A549 (cell line): Measurements from ENCODE around the gene OR2H1. TPM values are rescaled to one million over a fixed set of nuclear protein-coding genes. Genes with fewer than 3 reads are reported as not detected.

ENCODE experiments used
- ATAC-seq, 2 experiments: fragments of 200-7000 bp in 1 of 2; fragments of >200 bp in 1 of 2; cut with Nextera tagmentation in 1 of 2; cut with Tn5 transposase in 1 of 2; 3 replicates each; pipeline versions ENCODE4 v1.8.0 to v1.9.1; 2018 to 2020; ENCODE audit warnings: mild to moderate bottlenecking in 1 of 2, moderate library complexity in 1 of 2
- CTCF ChIA-PET: fragments of 300-600 bp; sonication (Branson Sonifier 250); formaldehyde crosslinking; extraction: SDS; loops from one replicate; lab custom pipeline; 2021; ENCODE audit warnings: antibody characterized with exemption, inconsistent platforms; lab: Yijun Ruan, JAX
- POLR2A ChIA-PET: fragments of 350-600 bp; formaldehyde crosslinking; extraction: SDS; loops from one replicate; lab custom pipeline; 2021; ENCODE audit warnings: antibody characterized with exemption, inconsistent platforms; lab: Yijun Ruan, JAX
- DNase-seq, 2 experiments: peaks; one replicate each; pipeline versions ENCODE4 v3.0.0 to v3.0.0-alpha.2; 2011 to 2016; ENCODE audit warnings: low read depth in 1 of 2, low spot score in 1 of 2
- FAIRE-seq: peaks from 2 replicates; lab custom pipeline; 2011; peaks lifted over from hg19 to GRCh38; lab: Jason Lieb, UNC
- H3K27ac ChIP-seq, 2 experiments: fragments of >200 bp; sonication (Bioruptor Twin); formaldehyde crosslinking; 3 replicates each; pipeline ENCODE4 v1.5.1; 2016 to 2017
- H3K4me1 ChIP-seq: fragments of >200 bp; sonication (Bioruptor Twin); formaldehyde crosslinking; 3 replicates; pipeline ENCODE4 v1.6.1; 2016
- H3K4me2 ChIP-seq: fragments of >200 bp; sonication (Bioruptor Twin); formaldehyde crosslinking; 3 replicates; pipeline ENCODE4 v1.6.1; 2016
- H3K4me3 ChIP-seq: fragments of >200 bp; sonication (Bioruptor Twin); formaldehyde crosslinking; 3 replicates; pipeline ENCODE4 v1.5.1; 2016
- H3K9me3 ChIP-seq: fragments of >200 bp; sonication (Bioruptor Twin); formaldehyde crosslinking; 3 replicates; pipeline ENCODE4 v1.6.1; 2016
- CBX8 ChIP-seq: fragments of 200-600 bp; sonication (generic); IDR thresholded peaks from 2 replicates; pipeline ENCODE4 v1.6.1; 2016
- CEBPB ChIP-seq, 2 experiments: fragments of >200 bp in 1 of 2; sonication (Bioruptor Twin) in 1 of 2; formaldehyde crosslinking in 1 of 2; IDR thresholded peaks; 2 replicates each; pipeline ENCODE4 v1.6.1; 2012 to 2016
- CHD2 ChIP-seq: fragments of 150-350 bp; IDR thresholded peaks from 2 replicates; pipeline ENCODE4 v1.6.1; 2014; ENCODE audit warnings: low read length; ENCODE audit not compliant: partially characterized antibody
- FOSL2 ChIP-seq, 2 experiments: fragments of 450-650 bp in 1 of 2; fragments of >200 bp in 1 of 2; sonication (Bioruptor Twin) in 1 of 2; formaldehyde crosslinking; IDR thresholded peaks; 2 replicates each; pipeline versions ENCODE4 v1.5.0 to v1.6.1; 2016 to 2020; ENCODE audit warnings: mild to moderate bottlenecking in 1 of 2, moderate library complexity in 1 of 2
- JUNB ChIP-seq: fragments of >200 bp; sonication (Bioruptor Twin); formaldehyde crosslinking; IDR thresholded peaks from 2 replicates; pipeline ENCODE4 v1.6.1; 2016
- KDM1A ChIP-seq: fragments of 200-600 bp; sonication (generic); IDR thresholded peaks from 2 replicates; pipeline ENCODE4 v1.6.1; 2016; ENCODE audit warnings: low read depth, mild to moderate bottlenecking
- MYC ChIP-seq: IDR thresholded peaks from 2 replicates; pipeline ENCODE4 v1.6.1; 2012; ENCODE audit warnings: mild to moderate bottlenecking, inconsistent platforms, low read length, improper control_type of control experiment, borderline replicate concordance
- POLR2A ChIP-seq: IDR thresholded peaks from 2 replicates; pipeline ENCODE4 v1.6.1; 2012; ENCODE audit warnings: mild to moderate bottlenecking, low read length
- POLR2AphosphoS2 ChIP-seq: conservative IDR thresholded peaks from 2 replicates; pipeline ENCODE4 v1.6.1; 2012; ENCODE audit warnings: low read length, improper control_type of control experiment, inconsistent platforms
- RAD21 ChIP-seq, 2 experiments: fragments of >200 bp in 1 of 2; sonication (Bioruptor Twin) in 1 of 2; formaldehyde crosslinking in 1 of 2; IDR thresholded peaks in 1 of 2; conservative IDR thresholded peaks in 1 of 2; 2 replicates in 1 of 2; 3 replicates in 1 of 2; pipeline ENCODE4 v1.6.1; 2012 to 2018; ENCODE audit warnings: inconsistent platforms in 1 of 2
- RNF2 ChIP-seq: fragments of 200-600 bp; sonication (generic); IDR thresholded peaks from 2 replicates; pipeline ENCODE4 v1.6.1; 2016; ENCODE audit warnings: low read depth, mild to moderate bottlenecking, antibody characterized with exemption, moderate library complexity, borderline replicate concordance
- SMC3 ChIP-seq: fragments of >200 bp; sonication (Bioruptor Twin); formaldehyde crosslinking; IDR thresholded peaks from 3 replicates; pipeline ENCODE4 v1.6.1; 2018; ENCODE audit warnings: inconsistent platforms
- TFCP2L1 ChIP-seq: fragments of 250-450 bp; sonication (Bioruptor Pico); IDR thresholded peaks from 2 replicates; pipeline ENCODE4 v1.5.0; 2021; ENCODE audit warnings: mild to moderate bottlenecking
- ZC3H11A ChIP-seq: fragments of 450-650 bp; IDR thresholded peaks from 2 replicates; pipeline ENCODE4 v1.6.1; 2014; ENCODE audit warnings: antibody characterized with exemption, mild to moderate bottlenecking
- ZNF302 ChIP-seq: fragments of 250-450 bp; sonication (Bioruptor Pico); IDR thresholded peaks from 2 replicates; pipeline ENCODE4 v1.9.0; 2021; ENCODE audit warnings: inconsistent platforms, mild to moderate bottlenecking, moderate library complexity
- ZSCAN20 ChIP-seq: fragments of 250-450 bp; sonication (Bioruptor Pico); IDR thresholded peaks from 2 replicates; pipeline ENCODE4 v1.8.0; 2022; ENCODE audit warnings: mild to moderate bottlenecking, moderate library complexity
- WGBS: methylation state at CpG from one replicate; pipeline ENCODE4 v1.1.6; 2017; ENCODE audit errors: missing lambda C conversion rate; 5-methylcytosine and 5-hydroxymethylcytosine counted together
- polyA plus RNA-seq, 4 experiments: library from polyadenylated mRNA; depleted of rRNA in 3 of 4; stranded (reverse); fragments of >200 nt; fragmentation: RNase III in 1 of 4; extraction: RNeasy Plus Mini Kit Qiagen cat#74134 plus additional on column Dnase treatment in 1 of 4; gene quantifications; 2 replicates in 3 of 4; 3 replicates in 1 of 4; pipeline ENCODE4 v1.2.3, GENCODE V29; 2011 to 2017
- TF ChIP-seq, protein P1 (sequence below): fragments of 200-600 bp; sonication (generic); IDR thresholded peaks from 2 replicates; pipeline ENCODE4 v1.6.1; 2016; ENCODE audit warnings: antibody characterized with exemption, mild to moderate bottlenecking, moderate library complexity
- TF ChIP-seq, protein P2 (sequence below): fragments of >200 bp; sonication (Bioruptor Twin); formaldehyde crosslinking; IDR thresholded peaks from 3 replicates; pipeline ENCODE4 v1.6.1; 2016
- TF ChIP-seq, protein P3 (sequence below): IDR thresholded peaks from 2 replicates; pipeline ENCODE4 v1.6.1; 2012
- TF ChIP-seq, protein P4 (sequence below): fragments of >200 bp; sonication (Bioruptor Twin); formaldehyde crosslinking; IDR thresholded peaks from 2 replicates; pipeline ENCODE4 v1.6.1; 2016
- TF ChIP-seq, protein P5 (sequence below): fragments of >200 bp; sonication (Bioruptor Twin); formaldehyde crosslinking; IDR thresholded peaks from 3 replicates; pipeline ENCODE4 v1.5.1; 2016

Gene OR2H1
- polyA plus RNA-seq, 2 of the 4 experiments (the other 2 are of a cell fraction), result not detected

DNA sequence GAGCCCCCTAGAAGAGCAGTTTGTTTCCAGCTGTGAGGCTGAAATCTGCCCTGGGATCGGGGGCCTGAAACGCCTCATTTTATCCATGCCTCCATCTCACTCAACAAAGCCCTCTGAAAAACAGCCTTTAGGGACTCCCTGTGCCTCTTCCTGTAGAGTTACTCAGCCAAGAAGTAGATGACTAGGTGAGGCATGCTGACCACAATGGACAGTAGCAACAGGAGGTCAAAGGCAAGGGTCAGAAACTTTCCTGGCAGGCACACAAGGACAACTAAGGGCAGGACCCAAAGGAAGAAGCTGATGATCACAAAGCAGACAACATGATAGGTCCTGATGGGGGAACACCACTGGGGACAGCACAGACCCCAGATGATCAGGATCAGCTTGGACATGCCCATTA, 18.0 kb downstream of the OR2H1 start:
- no peak for DNase-seq
- 7% methylated on average over 2 of the region's 2 CpGs for WGBS
- POLR2A ChIA-PET, result no interaction called here
- no peaks in the 10 kb centered on the region for H3K4me1 ChIP-seq
- H3K4me3 ChIP-seq, result no peak overlapping the region
- no peak overlapping the region for H3K4me2 ChIP-seq
- ATAC-seq, result no peak
- no peak for FAIRE-seq
- H3K9me3 ChIP-seq, result no peaks in the 10 kb centered on the region
- H3K27ac ChIP-seq, result no peak overlapping the region
- no peak for TF ChIP-seq RNF2
- TF ChIP-seq FOSL2 (IDR thresholded peaks at IDR 0.05), result no peak
- no peak for TF ChIP-seq FOSL2 (CRISPR knock-in tag; IDR thresholded peaks at IDR 0.05)
- no peak for TF ChIP-seq MYC
- no peak for TF ChIP-seq CBX8
- TF ChIP-seq JUNB, result no peak
- no peak for TF ChIP-seq CHD2
- no peak for TF ChIP-seq POLR2AphosphoS2
- no peak for TF ChIP-seq KDM1A
- no peak for TF ChIP-seq ZNF302 (CRISPR knock-in tag)
- no peak for TF ChIP-seq SMC3
- no peak for TF ChIP-seq ZSCAN20 (CRISPR knock-in tag)
- TF ChIP-seq, protein P1, sequence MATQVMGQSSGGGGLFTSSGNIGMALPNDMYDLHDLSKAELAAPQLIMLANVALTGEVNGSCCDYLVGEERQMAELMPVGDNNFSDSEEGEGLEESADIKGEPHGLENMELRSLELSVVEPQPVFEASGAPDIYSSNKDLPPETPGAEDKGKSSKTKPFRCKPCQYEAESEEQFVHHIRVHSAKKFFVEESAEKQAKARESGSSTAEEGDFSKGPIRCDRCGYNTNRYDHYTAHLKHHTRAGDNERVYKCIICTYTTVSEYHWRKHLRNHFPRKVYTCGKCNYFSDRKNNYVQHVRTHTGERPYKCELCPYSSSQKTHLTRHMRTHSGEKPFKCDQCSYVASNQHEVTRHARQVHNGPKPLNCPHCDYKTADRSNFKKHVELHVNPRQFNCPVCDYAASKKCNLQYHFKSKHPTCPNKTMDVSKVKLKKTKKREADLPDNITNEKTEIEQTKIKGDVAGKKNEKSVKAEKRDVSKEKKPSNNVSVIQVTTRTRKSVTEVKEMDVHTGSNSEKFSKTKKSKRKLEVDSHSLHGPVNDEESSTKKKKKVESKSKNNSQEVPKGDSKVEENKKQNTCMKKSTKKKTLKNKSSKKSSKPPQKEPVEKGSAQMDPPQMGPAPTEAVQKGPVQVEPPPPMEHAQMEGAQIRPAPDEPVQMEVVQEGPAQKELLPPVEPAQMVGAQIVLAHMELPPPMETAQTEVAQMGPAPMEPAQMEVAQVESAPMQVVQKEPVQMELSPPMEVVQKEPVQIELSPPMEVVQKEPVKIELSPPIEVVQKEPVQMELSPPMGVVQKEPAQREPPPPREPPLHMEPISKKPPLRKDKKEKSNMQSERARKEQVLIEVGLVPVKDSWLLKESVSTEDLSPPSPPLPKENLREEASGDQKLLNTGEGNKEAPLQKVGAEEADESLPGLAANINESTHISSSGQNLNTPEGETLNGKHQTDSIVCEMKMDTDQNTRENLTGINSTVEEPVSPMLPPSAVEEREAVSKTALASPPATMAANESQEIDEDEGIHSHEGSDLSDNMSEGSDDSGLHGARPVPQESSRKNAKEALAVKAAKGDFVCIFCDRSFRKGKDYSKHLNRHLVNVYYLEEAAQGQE, result no peak
- no peak for TF ChIP-seq RAD21 (conservative IDR thresholded peaks at IDR 0.05 in 1 of 2, IDR thresholded peaks at IDR 0.05 in 1 of 2)
- TF ChIP-seq, protein P2, sequence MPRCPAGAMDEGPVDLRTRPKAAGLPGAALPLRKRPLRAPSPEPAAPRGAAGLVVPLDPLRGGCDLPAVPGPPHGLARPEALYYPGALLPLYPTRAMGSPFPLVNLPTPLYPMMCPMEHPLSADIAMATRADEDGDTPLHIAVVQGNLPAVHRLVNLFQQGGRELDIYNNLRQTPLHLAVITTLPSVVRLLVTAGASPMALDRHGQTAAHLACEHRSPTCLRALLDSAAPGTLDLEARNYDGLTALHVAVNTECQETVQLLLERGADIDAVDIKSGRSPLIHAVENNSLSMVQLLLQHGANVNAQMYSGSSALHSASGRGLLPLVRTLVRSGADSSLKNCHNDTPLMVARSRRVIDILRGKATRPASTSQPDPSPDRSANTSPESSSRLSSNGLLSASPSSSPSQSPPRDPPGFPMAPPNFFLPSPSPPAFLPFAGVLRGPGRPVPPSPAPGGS, result no peak
- no peak for TF ChIP-seq ZC3H11A
- TF ChIP-seq, protein P3, sequence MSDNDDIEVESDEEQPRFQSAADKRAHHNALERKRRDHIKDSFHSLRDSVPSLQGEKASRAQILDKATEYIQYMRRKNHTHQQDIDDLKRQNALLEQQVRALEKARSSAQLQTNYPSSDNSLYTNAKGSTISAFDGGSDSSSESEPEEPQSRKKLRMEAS, result no peak
- TF ChIP-seq, all 56 proteins: peak for 0
- CTCF ChIA-PET, result no interaction called here

DNA sequence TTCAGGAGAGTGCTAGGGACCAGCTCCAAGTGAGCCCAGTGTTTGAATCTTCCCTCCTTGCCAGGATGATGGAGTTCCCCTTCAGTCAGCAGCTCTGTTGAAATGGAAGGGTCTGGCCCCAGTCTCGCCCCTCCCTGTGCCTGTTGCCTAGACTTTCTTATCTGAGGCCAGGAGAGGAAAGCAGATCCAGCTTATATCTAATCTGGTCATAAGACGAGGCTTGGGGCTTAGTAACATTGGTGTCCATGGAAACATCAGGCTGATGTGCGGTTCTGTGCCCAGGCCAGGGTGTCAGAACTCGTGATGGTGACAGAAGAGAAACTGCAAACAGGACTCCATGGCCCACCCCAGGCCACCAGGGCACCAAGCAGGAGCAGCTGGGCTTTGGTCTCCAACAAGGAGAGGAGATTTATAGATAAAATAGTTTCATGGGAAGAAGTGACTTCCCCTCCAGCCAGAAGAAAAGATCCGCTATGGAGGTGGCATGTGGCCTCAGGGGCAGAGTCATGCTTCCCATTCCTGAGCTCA, 21.0 kb downstream of the OR2H1 start:
- Histone ChIP-seq H3K9me3 (no peaks in the 10 kb centered on the region), H3K4me2 (no peak overlapping the region), H3K4me3 (no peak overlapping the region), H3K4me1 (no peaks in the 10 kb centered on the region), H3K27ac (no peak overlapping the region)
- DNase-seq (no peak), ATAC-seq (no peak), FAIRE-seq (no peak)
- WGBS, result 14% methylated on average over 1 of the region's 5 CpGs
- ChIA-PET CTCF (no interaction called here), POLR2A (no interaction called here)
- TF ChIP-seq POLR2A (0 out of 2 replicates have a peak, but pooled peaks have one; percentile 10), TFCP2L1 (CRISPR knock-in tag) (no peak), KDM1A (no peak), CEBPB (IDR thresholded peaks at IDR 0.05) (no peak), ZNF302 (CRISPR knock-in tag) (no peak)
- TF ChIP-seq, protein P4, sequence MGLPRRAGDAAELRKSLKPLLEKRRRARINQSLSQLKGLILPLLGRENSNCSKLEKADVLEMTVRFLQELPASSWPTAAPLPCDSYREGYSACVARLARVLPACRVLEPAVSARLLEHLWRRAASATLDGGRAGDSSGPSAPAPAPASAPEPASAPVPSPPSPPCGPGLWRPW, result no peak
- TF ChIP-seq, protein P5, sequence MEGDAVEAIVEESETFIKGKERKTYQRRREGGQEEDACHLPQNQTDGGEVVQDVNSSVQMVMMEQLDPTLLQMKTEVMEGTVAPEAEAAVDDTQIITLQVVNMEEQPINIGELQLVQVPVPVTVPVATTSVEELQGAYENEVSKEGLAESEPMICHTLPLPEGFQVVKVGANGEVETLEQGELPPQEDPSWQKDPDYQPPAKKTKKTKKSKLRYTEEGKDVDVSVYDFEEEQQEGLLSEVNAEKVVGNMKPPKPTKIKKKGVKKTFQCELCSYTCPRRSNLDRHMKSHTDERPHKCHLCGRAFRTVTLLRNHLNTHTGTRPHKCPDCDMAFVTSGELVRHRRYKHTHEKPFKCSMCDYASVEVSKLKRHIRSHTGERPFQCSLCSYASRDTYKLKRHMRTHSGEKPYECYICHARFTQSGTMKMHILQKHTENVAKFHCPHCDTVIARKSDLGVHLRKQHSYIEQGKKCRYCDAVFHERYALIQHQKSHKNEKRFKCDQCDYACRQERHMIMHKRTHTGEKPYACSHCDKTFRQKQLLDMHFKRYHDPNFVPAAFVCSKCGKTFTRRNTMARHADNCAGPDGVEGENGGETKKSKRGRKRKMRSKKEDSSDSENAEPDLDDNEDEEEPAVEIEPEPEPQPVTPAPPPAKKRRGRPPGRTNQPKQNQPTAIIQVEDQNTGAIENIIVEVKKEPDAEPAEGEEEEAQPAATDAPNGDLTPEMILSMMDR, result no peak
- TF ChIP-seq, protein P2, result no peak
